Esophagus squamous epithelium (tissue), 5 donors: ENCODE measurements around the gene PDLIM7. TPM values are rescaled to one million over a fixed set of nuclear protein-coding genes. Genes with fewer than 3 reads are reported as not detected.
A peak's percentile ranks its signal among the peaks of the same experiment; 100 is the strongest.

Experiments
- DNase-seq: peaks from one replicate; lab custom pipeline; 2025; lab: John Stamatoyannopoulos, UW
- H3K27ac ChIP-seq, 4 donors: fragments of 200-600 bp; sonication (generic); one replicate each; pipeline ENCODE4 v1.5.1; 2016 to 2019; ENCODE audit warnings: mild to moderate bottlenecking in 1 of 4
- H3K27me3 ChIP-seq, 4 donors: fragments of 200-600 bp; sonication (generic); 1 replicate in 3 of 4; 2 replicates in 1 of 4; pipeline versions ENCODE4 v1.5.1 to v1.6.0; 2017 to 2021; ENCODE audit warnings: antibody characterized with exemption in 1 of 4
- H3K36me3 ChIP-seq, 3 donors: fragments of 200-600 bp; sonication (generic); one replicate each; pipeline ENCODE4 v1.5.1; 2016 to 2019
- H3K4me1 ChIP-seq, 3 donors: fragments of 200-600 bp; sonication (generic); one replicate each; pipeline ENCODE4 v1.5.1; 2017 to 2019
- H3K4me3 ChIP-seq, 4 donors: fragments of 200-600 bp; sonication (generic); 1 replicate in 3 of 4; 2 replicates in 1 of 4; pipeline ENCODE4 v1.5.1; 2016 to 2019; ENCODE audit warnings: mild to moderate bottlenecking in 2 of 4, moderate library complexity in 1 of 4
- H3K9me3 ChIP-seq, 3 donors: fragments of 200-600 bp; sonication (generic); one replicate each; pipeline ENCODE4 v1.5.1; 2016 to 2019
- POLR2A ChIP-seq, 4 donors: fragments of 450-650 bp; IDR thresholded peaks; one replicate each; pipeline ENCODE4 v1.6.1; 2017; ENCODE audit warnings: antibody characterized with exemption in 4 of 4, mild to moderate bottlenecking in 4 of 4, moderate library complexity in 3 of 4
- WGBS, 2 donors: methylation state at CpG; one replicate each; pipeline ENCODE4 v1.1.5; 2018; 5-methylcytosine and 5-hydroxymethylcytosine counted together
- intact Hi-C: fragments of 100-400 bp; cut with DNase I; formaldehyde crosslinking; loops from one replicate; pipeline ENCODE4 v1.15.0; 2022
- total RNA-seq, 4 donors: library from RNA; depleted of rRNA; stranded (reverse); fragments of >200 nt; gene quantifications; one replicate each; pipeline ENCODE4 v1.1.0, GENCODE V29; 2016
- TF ChIP-seq, protein P1 (sequence below), 6 experiments: fragments of 450-650 bp in 4 of 6; fragments of 200-600 bp in 2 of 6; sonication (generic) in 2 of 6; IDR thresholded peaks; one replicate each; pipeline ENCODE4 v1.5.1; 2016 to 2019; ENCODE audit warnings: antibody characterized with exemption in 6 of 6, mild to moderate bottlenecking in 4 of 6, moderate library complexity in 4 of 6
- donor health status: DM: yes; HTN: yes; CAD: no.

The PDLIM7 gene
- total RNA-seq, 4 donors from 2014 or later = 17.1 to 81.6 (median 33.6) TPM

GRCh38 chr5:177475563-177476427, 21.6 kb downstream of the PDLIM7 start:
- intact Hi-C loops = no loop called here
- H3K4me3 ChIP-seq = no peak overlapping the region
- H3K36me3 ChIP-seq = no peaks in the 10 kb centered on the region
- no peaks in the 10 kb centered on the region for H3K27me3 ChIP-seq
- TF ChIP-seq POLR2A (IDR thresholded peaks at IDR 0.05) = no peak
- TF ChIP-seq, protein P1, sequence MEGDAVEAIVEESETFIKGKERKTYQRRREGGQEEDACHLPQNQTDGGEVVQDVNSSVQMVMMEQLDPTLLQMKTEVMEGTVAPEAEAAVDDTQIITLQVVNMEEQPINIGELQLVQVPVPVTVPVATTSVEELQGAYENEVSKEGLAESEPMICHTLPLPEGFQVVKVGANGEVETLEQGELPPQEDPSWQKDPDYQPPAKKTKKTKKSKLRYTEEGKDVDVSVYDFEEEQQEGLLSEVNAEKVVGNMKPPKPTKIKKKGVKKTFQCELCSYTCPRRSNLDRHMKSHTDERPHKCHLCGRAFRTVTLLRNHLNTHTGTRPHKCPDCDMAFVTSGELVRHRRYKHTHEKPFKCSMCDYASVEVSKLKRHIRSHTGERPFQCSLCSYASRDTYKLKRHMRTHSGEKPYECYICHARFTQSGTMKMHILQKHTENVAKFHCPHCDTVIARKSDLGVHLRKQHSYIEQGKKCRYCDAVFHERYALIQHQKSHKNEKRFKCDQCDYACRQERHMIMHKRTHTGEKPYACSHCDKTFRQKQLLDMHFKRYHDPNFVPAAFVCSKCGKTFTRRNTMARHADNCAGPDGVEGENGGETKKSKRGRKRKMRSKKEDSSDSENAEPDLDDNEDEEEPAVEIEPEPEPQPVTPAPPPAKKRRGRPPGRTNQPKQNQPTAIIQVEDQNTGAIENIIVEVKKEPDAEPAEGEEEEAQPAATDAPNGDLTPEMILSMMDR (IDR thresholded peaks at IDR 0.05) = no peak
- no peaks in the 10 kb centered on the region for H3K9me3 ChIP-seq
- peaks cover 29 to 92% (median 37%) of the 10 kb centered on the region in 3 donors for H3K4me1 ChIP-seq
- H3K27ac ChIP-seq = peak overlapping the region in 2 of 4 donors; percentile 72 to 75
- 65 to 67% methylated on average over 8 to 9 of the region's 11 CpGs for WGBS, 2 donors
- no peak for DNase-seq

- no peak for DNase-seq
- TF ChIP-seq, protein P1 (IDR thresholded peaks at IDR 0.05) = no peak
- TF ChIP-seq POLR2A (IDR thresholded peaks at IDR 0.05) = no peak
- intact Hi-C loops = no loop called here
- 35 to 40% methylated on average over 2 to 4 of the region's 4 CpGs for WGBS, 2 donors
- H3K36me3 ChIP-seq = no peaks in the 10 kb centered on the region
- peaks cover 32 to 96% (median 38%) of the 10 kb centered on the region in 3 donors for H3K4me1 ChIP-seq
- no peak overlapping the region for H3K4me3 ChIP-seq
- H3K9me3 ChIP-seq = no peaks in the 10 kb centered on the region
- H3K27me3 ChIP-seq = no peaks in the 10 kb centered on the region
- H3K27ac ChIP-seq = peak overlapping the region in 3 of 4 donors; percentile 80 to 91 (median 89)
These were observed 22.4 kb downstream of the PDLIM7 start for GRCh38 chr5:177474846-177475562.

- Histone ChIP-seq H3K4me1 (peaks cover 31 to 96% (median 32%) of the 10 kb centered on the region in 3 donors), H3K4me3 (peak overlapping the region in 3 of 4 donors; percentile 47 to 81 (median 81))
- WGBS, 2 donors = 51 to 52% methylated on average over 5 to 6 of the region's 7 CpGs
These were observed 23.4 kb downstream of the PDLIM7 start for GRCh38 chr5:177474002-177474476.

DNA sequence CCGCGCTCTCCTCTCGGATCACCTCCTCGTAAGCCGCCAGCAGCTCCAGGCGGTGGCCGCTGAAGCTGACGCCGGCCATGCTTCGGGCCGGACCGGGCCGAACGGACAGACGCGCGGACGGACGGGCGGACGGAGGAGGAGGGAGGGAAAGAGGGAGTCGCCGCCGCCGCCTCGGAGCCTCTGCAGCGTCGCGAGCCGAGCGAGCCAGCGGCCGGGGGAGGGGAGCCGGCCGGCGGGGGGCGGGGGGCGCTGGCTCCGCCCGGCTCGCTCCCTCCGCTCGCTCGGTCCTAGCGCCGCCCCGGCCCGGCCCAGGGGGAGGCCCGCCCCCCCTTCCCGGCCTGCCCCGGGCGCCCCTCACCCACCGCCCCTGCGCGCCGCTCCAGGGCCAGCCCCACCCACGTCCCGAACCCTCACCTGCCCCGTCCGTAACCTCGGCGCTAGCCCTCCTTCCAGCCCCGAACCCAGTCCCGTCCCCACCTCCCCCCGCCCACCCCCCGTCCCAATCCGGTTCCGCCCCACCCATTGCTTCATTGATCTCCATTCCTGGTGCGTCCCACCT, 23.9 kb downstream of the PDLIM7 start, which contains the start of gene DBN1:
Gene DBN1 (minus strand): TSS at position 192 of the 559 bp plus-strand sequence. CDS start 113 bp downstream, at position 79.
- DNase-seq = no peak
- Histone ChIP-seq H3K27me3 (no peaks in the 10 kb centered on the region), H3K4me1 (peaks cover 26 to 96% (median 27%) of the 10 kb centered on the region in 3 donors)

More at GRCh38 chr5:177474002-177474476, 23.4 kb downstream of the PDLIM7 start:
- Histone ChIP-seq H3K27me3 (no peaks in the 10 kb centered on the region), H3K36me3 (no peaks in the 10 kb centered on the region), H3K9me3 (no peaks in the 10 kb centered on the region), H3K27ac (peak overlapping the region; percentile 79 to 91 (median 84))
- no peak for DNase-seq
- no peak for TF ChIP-seq POLR2A (IDR thresholded peaks at IDR 0.05)
- TF ChIP-seq, protein P1 (IDR thresholded peaks at IDR 0.05) = no peak
- intact Hi-C loops = no loop called here

More for the DNA sequence above, 23.9 kb downstream of the PDLIM7 start, which contains the start of gene DBN1:
- Histone ChIP-seq H3K4me3 (peak within 1 kb of the TSS; percentile 47 to 81 (median 76)), H3K36me3 (peaks cover 0 to 3% (median 0%) of the 10 kb centered on the region in 3 donors), H3K9me3 (no peaks in the 10 kb centered on the region), H3K27ac (peak within 1 kb of the TSS; percentile 79 to 91 (median 84))
- WGBS, 2 donors = 0 to 10% methylated on average over 4 to 9 of the region's 69 CpGs
- TF ChIP-seq, protein P1 (IDR thresholded peaks at IDR 0.05) = no peak
- peak in 1 of 4 donors; percentile 14 for TF ChIP-seq POLR2A (IDR thresholded peaks at IDR 0.05)
- intact Hi-C loops = no loop called here
